PFSK-1 (cell line): ENCODE data around the gene LMX1A.

Source experiments
- FOXP2 ChIP-seq: optimal IDR thresholded peaks from 2 replicates; pipeline ENCODE3; 2011; ENCODE audit warnings: borderline replicate concordance, control low read depth, inconsistent platforms; ENCODE audit not compliant: insufficient read depth; ENCODE audit errors: extremely low read length, extremely low read depth
- POLR2AphosphoS5 ChIP-seq: IDR thresholded peaks from 2 replicates; pipeline ENCODE4 v1.6.1; 2012; ENCODE audit warnings: low read depth, mild to moderate bottlenecking, control low read depth, low read length, moderate library complexity
- REST ChIP-seq, 2 experiments: IDR thresholded peaks; 2 replicates each; pipeline versions ENCODE4 v1.6.1 to v1.8.0; 2011 to 2012; ENCODE audit warnings: low read depth in 2 of 2, low read length in 2 of 2, control low read depth in 1 of 2, inconsistent platforms in 1 of 2, mild to moderate bottlenecking in 1 of 2, moderate library complexity in 1 of 2; ENCODE audit not compliant: insufficient read depth in 1 of 2
- SIN3A ChIP-seq: IDR thresholded peaks from 2 replicates; pipeline ENCODE4 v1.6.1; 2012; ENCODE audit warnings: mild to moderate bottlenecking, low read length, moderate library complexity, borderline replicate concordance; ENCODE audit not compliant: insufficient read depth
- TAF1 ChIP-seq: IDR thresholded peaks from 2 replicates; pipeline ENCODE4 v1.6.1; 2012; ENCODE audit warnings: low read length, control low read depth, borderline replicate concordance; ENCODE audit not compliant: insufficient read depth

The LMX1A gene

GRCh38 chr1:165225062-165225461 is 131.5 kb downstream of the LMX1A start:
- no peak for TF ChIP-seq POLR2AphosphoS5
- no peak for TF ChIP-seq SIN3A
- no peak for TF ChIP-seq REST (IDR thresholded peaks at IDR 0.05; ENCODE audit: insufficient read depth in 1 of 2, low read depth in 2 of 2, low read length in 2 of 2)
- no peak for TF ChIP-seq FOXP2
- no peak for TF ChIP-seq TAF1

GRCh38 chr1:165224504-165224903 is 132.0 kb downstream of the LMX1A start:
- no peak for TF ChIP-seq SIN3A
- no peak for TF ChIP-seq POLR2AphosphoS5
- no peak for TF ChIP-seq FOXP2
- no peak for TF ChIP-seq REST (IDR thresholded peaks at IDR 0.05; ENCODE audit: insufficient read depth in 1 of 2, low read depth in 2 of 2, low read length in 2 of 2)
- no peak for TF ChIP-seq TAF1

- TF ChIP-seq REST (IDR thresholded peaks at IDR 0.05; ENCODE audit: insufficient read depth in 1 of 2, low read depth in 2 of 2, low read length in 2 of 2): no peak
- TF ChIP-seq POLR2AphosphoS5: no peak
- TF ChIP-seq FOXP2: no peak
- no peak for TF ChIP-seq TAF1
- no peak for TF ChIP-seq SIN3A
These were observed 133.9 kb downstream of the LMX1A start for GRCh38 chr1:165222580-165222979.

GRCh38 chr1:165218731-165219130 is 137.8 kb downstream of the LMX1A start:
- no peak for TF ChIP-seq SIN3A
- no peak for TF ChIP-seq TAF1
- TF ChIP-seq FOXP2: no peak
- TF ChIP-seq REST (IDR thresholded peaks at IDR 0.05; ENCODE audit: insufficient read depth in 1 of 2, low read depth in 2 of 2, low read length in 2 of 2): no peak
- TF ChIP-seq POLR2AphosphoS5: no peak

GRCh38 chr1:165217958-165218357 is 138.6 kb downstream of the LMX1A start:
- TF ChIP-seq FOXP2 (no peak), POLR2AphosphoS5 (no peak), SIN3A (no peak), REST (IDR thresholded peaks at IDR 0.05; ENCODE audit: insufficient read depth in 1 of 2, low read depth in 2 of 2, low read length in 2 of 2) (no peak), TAF1 (no peak)
